Kasumi-1 (cell line): ENCODE measurements around the gene CTNND2.

ENCODE experiments used
- DNase-seq, 2 experiments: peaks; one replicate each; lab custom pipeline; 2025; lab: John Stamatoyannopoulos, UW

CTNND2 gene

GRCh38 chr5:11313694-11314093 lies 590.6 kb downstream of the CTNND2 start:
- DNase-seq, result peak in 1 of 2 experiments; percentile 7

GRCh38 chr5:11311731-11312130 lies 592.5 kb downstream of the CTNND2 start:
- DNase-seq, result no peak

- no peak for DNase-seq
These were observed 593.0 kb downstream of the CTNND2 start for GRCh38 chr5:11311272-11311671.

GRCh38 chr5:11310158-11310557 lies 594.1 kb downstream of the CTNND2 start:
- DNase-seq, result no peak

DNA sequence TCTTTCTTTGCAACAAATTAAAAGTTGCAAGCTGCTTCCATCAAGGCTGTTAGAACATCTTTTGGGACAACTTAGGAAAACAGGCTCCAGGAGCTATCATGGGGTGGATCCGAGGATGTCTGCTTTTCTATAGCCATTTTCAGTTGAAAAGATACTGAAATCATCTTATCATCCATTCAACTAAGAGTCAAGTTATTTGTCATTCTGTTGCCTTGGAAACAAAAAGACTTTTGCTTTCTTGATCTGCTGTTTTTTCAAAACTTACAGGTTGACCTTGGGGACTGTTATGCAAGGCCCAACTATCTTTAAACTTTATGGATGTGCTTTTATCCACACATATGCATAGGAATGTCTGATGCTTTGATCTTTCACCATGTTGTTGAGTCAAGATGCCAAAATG lies 597.9 kb downstream of the CTNND2 start:
- DNase-seq, result no peak

DNA sequence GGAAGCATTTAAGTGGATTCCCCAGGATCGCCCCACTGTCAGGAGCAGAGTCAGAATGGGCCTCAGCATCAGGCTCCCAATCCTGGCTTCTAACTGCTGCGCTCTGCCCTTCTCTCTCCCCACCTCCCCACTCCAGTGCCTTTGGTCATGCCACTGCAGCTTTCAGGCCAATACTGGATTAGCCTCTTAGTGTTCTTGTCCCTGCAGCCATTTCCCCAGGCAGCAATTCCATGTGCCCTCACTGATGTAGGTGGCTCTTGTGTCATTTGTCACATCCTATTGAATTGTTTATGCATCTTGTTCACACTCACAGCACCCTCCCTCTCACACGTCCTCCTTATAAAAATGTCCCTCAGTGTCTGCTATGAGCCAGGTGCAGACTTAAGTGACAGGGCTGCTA lies 599.0 kb downstream of the CTNND2 start:
- DNase-seq, result no peak

GRCh38 chr5:11304641-11305040 lies 599.6 kb downstream of the CTNND2 start:
- no peak for DNase-seq

- peak; percentile 56 to 58 for DNase-seq
These were observed 601.6 kb downstream of the CTNND2 start for GRCh38 chr5:11302663-11303062.

GRCh38 chr5:11301171-11301570 lies 603.1 kb downstream of the CTNND2 start:
- no peak for DNase-seq

DNA sequence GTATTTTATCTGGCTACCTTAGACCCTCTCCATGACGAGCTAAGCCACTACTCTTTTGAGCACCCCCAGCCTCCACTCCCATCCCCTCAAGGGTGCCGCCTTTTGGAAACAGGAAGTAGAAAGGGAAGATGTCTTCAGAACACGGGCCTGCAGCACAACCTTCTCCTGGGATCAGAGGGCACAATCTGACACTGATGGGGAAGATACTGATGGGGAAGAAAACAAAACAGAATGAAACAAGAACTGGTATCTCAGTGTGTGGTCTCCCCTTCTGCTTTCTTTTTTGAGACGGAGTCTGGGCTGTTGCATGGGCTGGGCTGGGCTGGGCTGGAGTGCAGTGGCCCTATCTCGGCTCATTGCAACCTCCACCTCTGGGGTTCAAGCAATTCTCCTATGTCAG lies 603.5 kb downstream of the CTNND2 start:
- DNase-seq, result no peak

DNA sequence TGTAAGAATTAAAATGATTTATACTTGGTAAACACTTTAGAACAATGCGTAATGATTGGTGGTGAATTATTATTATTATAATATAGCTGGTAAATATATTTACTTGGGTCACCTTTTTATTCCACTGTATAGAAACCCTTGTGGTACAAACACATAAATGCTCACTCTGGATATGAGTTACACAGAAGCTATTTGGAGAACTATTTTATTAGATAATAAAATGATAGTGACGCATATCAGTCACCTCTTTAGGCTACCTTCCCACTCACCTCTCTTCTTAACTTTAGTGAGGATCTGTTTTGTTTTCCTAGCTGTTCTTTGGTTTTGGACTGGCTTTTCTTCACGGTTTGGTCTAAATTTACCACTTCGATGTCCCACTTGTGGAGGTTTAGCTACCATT lies 605.4 kb downstream of the CTNND2 start:
- DNase-seq, result no peak

GRCh38 chr5:11293523-11293922 lies 610.7 kb downstream of the CTNND2 start:
- no peak for DNase-seq

DNA sequence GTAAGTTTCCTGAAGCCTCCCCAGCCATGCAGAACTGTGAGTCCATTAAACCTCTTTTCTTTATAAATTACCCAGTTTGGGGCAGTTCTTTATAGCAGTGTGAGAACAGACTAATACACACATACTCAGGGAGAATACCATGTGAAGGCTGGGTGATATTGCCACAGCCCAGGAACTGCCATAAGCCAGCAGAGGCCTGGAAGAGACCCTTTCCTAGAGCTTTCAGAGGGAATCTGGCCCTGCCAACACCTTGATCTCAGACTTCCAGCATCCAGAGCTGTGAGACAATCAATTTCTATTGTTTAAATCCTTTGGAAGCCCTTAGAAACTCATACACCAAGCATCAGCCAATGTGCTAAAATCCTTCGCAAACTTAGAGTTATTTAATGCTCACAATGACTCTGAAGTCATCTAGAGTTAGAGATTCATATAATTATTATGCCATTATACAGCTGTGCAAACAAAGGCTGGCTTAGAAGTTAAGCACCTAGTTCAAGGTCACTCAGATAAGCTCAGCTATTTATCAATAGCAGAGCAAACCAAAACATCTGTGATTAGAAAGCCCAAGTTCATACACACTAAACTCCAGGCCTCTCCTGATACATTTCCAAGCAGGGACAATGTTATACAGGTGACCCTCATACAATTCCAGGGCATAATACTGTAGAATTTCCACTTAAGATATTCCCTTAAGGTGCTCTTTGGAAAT lies 611.4 kb downstream of the CTNND2 start:
- DNase-seq, result no peak

GRCh38 chr5:11289733-11290132 lies 614.5 kb downstream of the CTNND2 start:
- DNase-seq, result no peak

GRCh38 chr5:11289208-11289607 lies 615.0 kb downstream of the CTNND2 start:
- no peak for DNase-seq

DNA sequence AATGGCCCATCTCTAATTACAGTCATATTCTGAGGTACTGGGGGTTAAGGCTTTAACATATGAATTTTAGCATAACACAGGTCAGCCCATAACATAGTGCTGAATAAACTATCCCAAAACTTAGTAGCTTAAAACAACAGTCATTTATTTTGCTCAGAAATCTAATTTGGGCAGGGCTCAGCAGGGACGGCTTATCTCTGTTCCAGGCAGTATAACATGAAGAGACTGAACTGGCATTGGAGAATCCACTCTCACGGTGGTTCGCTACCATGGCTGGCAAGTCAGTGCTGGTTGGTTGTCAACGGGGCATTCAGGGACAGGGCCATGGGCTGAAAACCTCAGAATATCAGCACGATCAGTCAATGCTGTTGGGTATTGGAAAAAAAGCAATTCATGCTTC lies 622.4 kb downstream of the CTNND2 start:
- no peak for DNase-seq

- DNase-seq, result no peak
These were observed 626.9 kb downstream of the CTNND2 start for GRCh38 chr5:11277323-11277722.

GRCh38 chr5:11273180-11273903 lies 630.9 kb downstream of the CTNND2 start:
- DNase-seq, result no peak

DNA sequence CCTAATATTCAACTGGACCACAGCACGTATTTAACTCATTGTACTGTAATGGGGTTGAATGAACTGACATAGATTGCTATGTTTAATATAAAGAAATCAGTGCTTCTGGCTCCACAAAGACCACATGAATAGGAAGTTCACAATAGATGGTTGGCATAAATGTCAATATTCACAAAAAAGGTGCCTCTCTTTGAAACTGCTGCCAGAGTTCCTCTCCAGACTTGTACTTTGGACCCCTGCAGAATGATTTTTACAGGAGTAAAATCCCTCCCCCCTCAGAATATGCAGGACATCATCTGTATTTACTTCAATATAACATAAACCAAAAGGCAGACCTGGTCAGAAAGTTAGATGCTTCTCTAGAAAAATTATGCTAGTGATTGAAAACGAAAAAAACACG lies 634.7 kb downstream of the CTNND2 start:
- DNase-seq, result no peak

DNA sequence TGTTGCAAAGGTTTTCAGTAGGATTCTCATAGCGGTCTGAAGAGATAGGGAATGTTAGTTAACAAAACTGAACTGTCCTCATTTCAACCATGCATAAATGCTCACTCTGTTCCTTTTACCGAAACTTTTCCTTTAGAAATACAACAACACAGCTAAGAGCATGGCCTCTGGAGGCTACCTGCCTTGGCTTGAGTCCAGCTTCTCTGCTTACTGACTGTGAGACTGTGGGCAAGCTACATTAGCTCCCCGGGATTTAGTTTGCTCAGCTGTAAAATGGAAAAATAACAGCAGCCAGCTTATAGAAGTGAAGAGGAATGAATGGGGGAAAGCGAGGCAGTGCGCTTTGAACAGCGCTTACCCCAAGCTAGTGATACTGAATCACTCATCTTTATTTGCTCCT lies 635.4 kb downstream of the CTNND2 start:
- no peak for DNase-seq

GRCh38 chr5:11266331-11266730 lies 637.9 kb downstream of the CTNND2 start:
- DNase-seq, result no peak

- DNase-seq, result no peak
These were observed 643.0 kb downstream of the CTNND2 start for GRCh38 chr5:11261241-11261640.

- no peak for DNase-seq
These were observed 646.2 kb downstream of the CTNND2 start for GRCh38 chr5:11258001-11258400.

GRCh38 chr5:11252523-11252922 lies 651.7 kb downstream of the CTNND2 start:
- no peak for DNase-seq
